ENCODE data around the gene PEBP1.

PEBP1 gene

DNA sequence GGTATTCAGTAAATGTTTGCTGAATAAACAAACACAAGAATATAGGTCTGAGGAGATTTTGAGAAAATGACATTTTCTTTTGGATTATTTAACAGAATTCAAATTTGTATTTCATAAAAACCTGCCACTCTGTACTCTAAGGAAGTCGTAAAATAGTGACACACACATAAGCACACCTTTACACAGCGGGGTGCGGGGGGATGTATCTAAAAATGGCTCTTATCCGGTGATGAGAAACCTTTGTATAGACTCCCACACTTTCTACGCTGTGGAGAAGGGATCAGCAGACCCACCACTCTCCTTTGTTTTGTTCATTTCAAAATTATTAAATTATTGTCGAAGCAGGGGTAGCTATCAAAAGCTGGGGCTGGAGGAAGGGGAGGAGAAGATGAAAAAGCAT is 58.0 kb downstream of the PEBP1 start:
- DNase-seq (ENCODE audit: low spot score): no peak

Measured in HuH-7 (cell line).